ENCODE results near the gene MPDU1. TPM values are rescaled to one million over a fixed set of nuclear protein-coding genes. Genes with fewer than 3 reads are reported as not detected.

Gene MPDU1
- total and polyA plus RNA-seq, 2 of the 13 experiments (the other 11 are each of a cell fraction or from before 2014, with no cell fraction given), result 112 to 167 TPM

DNA sequence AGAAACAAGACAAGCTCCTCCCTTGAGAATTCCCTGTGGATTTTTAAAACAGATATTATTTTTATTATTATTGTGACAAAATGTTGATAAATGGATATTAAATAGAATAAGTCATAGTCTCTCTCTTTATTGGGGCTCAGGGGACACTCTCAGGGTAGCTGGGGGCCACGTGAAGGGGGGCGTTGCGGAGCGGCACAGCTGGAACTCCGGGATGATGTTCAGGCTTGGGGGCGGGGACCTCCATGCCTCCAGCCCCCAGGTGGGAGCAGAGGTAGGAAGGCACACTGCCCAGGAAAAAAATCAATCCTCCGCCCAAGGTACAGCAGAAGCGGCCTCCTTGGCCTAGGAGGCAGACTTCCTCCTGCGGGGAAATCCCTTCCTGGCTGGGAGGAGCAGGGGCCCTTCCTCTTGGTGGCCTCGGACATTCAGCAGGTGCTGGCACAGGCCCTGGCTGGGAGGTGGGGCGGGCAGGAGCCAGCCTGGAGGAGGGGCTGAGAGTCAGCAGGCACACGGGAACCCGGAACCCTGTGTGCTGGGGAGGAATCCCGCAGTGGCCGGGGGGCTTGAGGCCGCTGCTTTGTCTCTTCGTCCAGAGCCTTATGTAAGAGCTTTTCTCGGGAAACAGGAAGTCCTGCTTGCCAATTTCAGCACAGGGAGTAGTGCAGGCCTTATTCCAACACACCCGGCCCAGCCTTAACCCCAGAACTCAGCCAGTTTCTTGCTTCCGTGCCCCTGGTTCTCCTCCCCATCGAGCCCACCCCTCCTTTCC is 25.7 kb upstream of the MPDU1 start (continued):
- TF ChIP-seq ZNF20 (CRISPR knock-in tag; IDR thresholded peaks at IDR 0.05) (peak; percentile 79; the same call in 1 of the 2 replicates), ZNF281 (CRISPR knock-in tag; IDR thresholded peaks at IDR 0.05; ENCODE audit: borderline replicate concordance) (peak; percentile 63; the same call in 1 of the 2 replicates), NR1H2 (CRISPR knock-in tag; IDR thresholded peaks at IDR 0.05; ENCODE audit: borderline replicate concordance, low read depth) (no peak), ZNF329 (CRISPR knock-in tag; IDR thresholded peaks at IDR 0.05; ENCODE audit: low read depth) (no peak), MTERF4 (CRISPR knock-in tag; IDR thresholded peaks at IDR 0.05) (peak; percentile 23; the same call in 1 of the 2 replicates), ZNF569 (CRISPR knock-in tag; IDR thresholded peaks at IDR 0.05; ENCODE audit: borderline replicate concordance) (no peak), GFI1 (CRISPR knock-in tag; IDR thresholded peaks at IDR 0.05; ENCODE audit: borderline replicate concordance) (no peak), KDM3A (CRISPR knock-in tag; IDR thresholded peaks at IDR 0.05; ENCODE audit: low read depth) (peak; percentile 18; the same call in 1 of the 2 replicates), GATA4 (IDR thresholded peaks at IDR 0.05; ENCODE audit: borderline replicate concordance, low read depth) (no peak; the same call in 1 of the 2 replicates), SOX13 (IDR thresholded peaks at IDR 0.05) (no peak), SOX13 (CRISPR knock-in tag; conservative IDR thresholded peaks at IDR 0.05 in 1 of 2, IDR thresholded peaks at IDR 0.05 in 1 of 2) (peak in 1 of 2 experiments; percentile 18; a peak in 1 of 4 replicates), ZNF788 (CRISPR knock-in tag; IDR thresholded peaks at IDR 0.05; ENCODE audit: borderline replicate concordance) (no peak), SYNCRIP (IDR thresholded peaks at IDR 0.05; ENCODE audit: insufficient read depth, low read depth, low read length) (no peak), CHD4 (IDR thresholded peaks at IDR 0.05; ENCODE audit: borderline replicate concordance, low read length) (no peak), ZSCAN9 (CRISPR knock-in tag; IDR thresholded peaks at IDR 0.05; ENCODE audit: borderline replicate concordance) (0 out of 2 replicates have a peak, but pooled peaks have one; percentile 17), ZNF256 (CRISPR knock-in tag; conservative IDR thresholded peaks at IDR 0.05) (no peak), IRF1 (CRISPR knock-in tag; IDR thresholded peaks at IDR 0.05; ENCODE audit: low read depth) (no peak), ZNF792 (CRISPR knock-in tag; IDR thresholded peaks at IDR 0.05) (peak; percentile 50; the same call in 1 of the 2 replicates), MYC (CRISPR knock-in tag; IDR thresholded peaks at IDR 0.05; ENCODE audit: borderline replicate concordance) (0 out of 2 replicates have a peak, but pooled peaks have one; percentile 26)
- TF ChIP-seq, protein P1, sequence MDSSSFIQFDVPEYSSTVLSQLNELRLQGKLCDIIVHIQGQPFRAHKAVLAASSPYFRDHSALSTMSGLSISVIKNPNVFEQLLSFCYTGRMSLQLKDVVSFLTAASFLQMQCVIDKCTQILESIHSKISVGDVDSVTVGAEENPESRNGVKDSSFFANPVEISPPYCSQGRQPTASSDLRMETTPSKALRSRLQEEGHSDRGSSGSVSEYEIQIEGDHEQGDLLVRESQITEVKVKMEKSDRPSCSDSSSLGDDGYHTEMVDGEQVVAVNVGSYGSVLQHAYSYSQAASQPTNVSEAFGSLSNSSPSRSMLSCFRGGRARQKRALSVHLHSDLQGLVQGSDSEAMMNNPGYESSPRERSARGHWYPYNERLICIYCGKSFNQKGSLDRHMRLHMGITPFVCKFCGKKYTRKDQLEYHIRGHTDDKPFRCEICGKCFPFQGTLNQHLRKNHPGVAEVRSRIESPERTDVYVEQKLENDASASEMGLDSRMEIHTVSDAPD (CRISPR knock-in tag; IDR thresholded peaks at IDR 0.05), result no peak

Data from HepG2 (cell line).